CD4-positive, alpha-beta memory T cell (primary cell): Measurements from ENCODE around the gene CST3. TPM values are rescaled to one million over a fixed set of nuclear protein-coding genes. Genes with fewer than 3 reads are reported as not detected.
"Not testable (repeated sequence)": the region's sequence is repeated elsewhere in the genome, so short reads cannot be mapped to it uniquely, and the experiment has no call there.

Source experiments
- CTCF ChIA-PET: fragments of 350-600 bp; sonication (Branson Sonifier 250); formaldehyde crosslinking; loops from one replicate; lab custom pipeline; 2021; ENCODE audit warnings: inconsistent platforms; ENCODE audit not compliant: partially characterized antibody; lab: Charles Lee
- POLR2A ChIA-PET: fragments of 350-600 bp; sonication (Branson Sonifier 250); formaldehyde crosslinking; loops from one replicate; lab custom pipeline; 2021; ENCODE audit not compliant: partially characterized antibody; lab: Charles Lee
- DNase-seq, 5 donors: peaks; one replicate each; pipeline versions ENCODE4 v3.0.0 to v3.0.0-alpha.2; 2020 to 2022; ENCODE audit warnings: mixed read lengths in 1 of 5
- H3K27ac ChIP-seq: one replicate; pipeline ENCODE4 v1.7.0; 2013; ENCODE audit warnings: low read depth, low read length
- H3K27me3 ChIP-seq: 2 replicates; pipeline ENCODE4 v1.7.0; 2013; ENCODE audit warnings: mild to moderate bottlenecking, low read length, moderate library complexity; ENCODE audit not compliant: insufficient read depth
- H3K36me3 ChIP-seq: 2 replicates; pipeline ENCODE4 v1.7.0; 2013; ENCODE audit warnings: mild to moderate bottlenecking, low read length, moderate library complexity; ENCODE audit not compliant: insufficient read depth
- H3K4me1 ChIP-seq: 2 replicates; pipeline ENCODE4 v1.7.0; 2013; ENCODE audit warnings: mild to moderate bottlenecking, low read length, moderate library complexity; ENCODE audit not compliant: insufficient read depth
- H3K4me3 ChIP-seq, 2 donors: one replicate each; pipeline ENCODE4 v1.7.0; 2013; ENCODE audit warnings: low read length in 2 of 2, mild to moderate bottlenecking in 1 of 2
- H3K9me3 ChIP-seq, 2 donors: one replicate each; pipeline ENCODE4 v1.7.0; 2013; ENCODE audit warnings: low read length in 2 of 2, control low read depth in 1 of 2; ENCODE audit not compliant: control insufficient read depth in 1 of 2
- H3K27ac Mint-ChIP-seq, 7 donors: one replicate each; pipeline ENCODE4 v1.8.0; 2020 to 2021; ENCODE audit warnings: mixed read lengths in 7 of 7, mild to moderate bottlenecking in 6 of 7, inconsistent platforms in 3 of 7, moderate library complexity in 3 of 7
- H3K27me3 Mint-ChIP-seq, 2 donors: one replicate each; pipeline ENCODE4 v1.8.0; 2020 to 2021; ENCODE audit warnings: mixed read lengths in 2 of 2
- H3K36me3 Mint-ChIP-seq, 2 donors: one replicate each; pipeline ENCODE4 v1.8.0; 2020 to 2021; ENCODE audit warnings: mixed read lengths in 2 of 2, inconsistent platforms in 1 of 2, mild to moderate bottlenecking in 1 of 2
- H3K4me1 Mint-ChIP-seq, 4 donors: one replicate each; pipeline ENCODE4 v1.8.0; 2020 to 2021; ENCODE audit warnings: mixed read lengths in 4 of 4, mild to moderate bottlenecking in 1 of 4
- H3K4me3 Mint-ChIP-seq, 8 donors: one replicate each; pipeline ENCODE4 v1.8.0; 2020 to 2021; ENCODE audit warnings: mixed read lengths in 8 of 8, mild to moderate bottlenecking in 7 of 8, moderate library complexity in 6 of 8, inconsistent platforms in 3 of 8
- H3K9me3 Mint-ChIP-seq, 8 donors: one replicate each; pipeline ENCODE4 v1.8.0; 2020 to 2021; ENCODE audit warnings: mixed read lengths in 8 of 8, mild to moderate bottlenecking in 5 of 8, inconsistent platforms in 3 of 8, moderate library complexity in 1 of 8
- intact Hi-C: fragments of 100-400 bp; cut with micrococcal nuclease; formaldehyde crosslinking; loops from one replicate; pipeline ENCODE4 v1.15.1; 2023
- polyA plus RNA-seq, 2 donors: library from polyadenylated mRNA; unstranded; fragments of 300-500 nt; fragmentation: Illumina TruSeq; gene quantifications; one replicate each; pipeline ENCODE4 v1.2.3, GENCODE V29; 2021
- total RNA-seq, 2 experiments: library from RNA; stranded (reverse); gene quantifications; one replicate each; pipeline ENCODE4 v1.2.3, GENCODE V29; 2021

CST3 gene
- total and polyA plus RNA-seq, 4 experiments from 2014 or later = 0.31 to 8.3 (median 6.1) TPM

DNA sequence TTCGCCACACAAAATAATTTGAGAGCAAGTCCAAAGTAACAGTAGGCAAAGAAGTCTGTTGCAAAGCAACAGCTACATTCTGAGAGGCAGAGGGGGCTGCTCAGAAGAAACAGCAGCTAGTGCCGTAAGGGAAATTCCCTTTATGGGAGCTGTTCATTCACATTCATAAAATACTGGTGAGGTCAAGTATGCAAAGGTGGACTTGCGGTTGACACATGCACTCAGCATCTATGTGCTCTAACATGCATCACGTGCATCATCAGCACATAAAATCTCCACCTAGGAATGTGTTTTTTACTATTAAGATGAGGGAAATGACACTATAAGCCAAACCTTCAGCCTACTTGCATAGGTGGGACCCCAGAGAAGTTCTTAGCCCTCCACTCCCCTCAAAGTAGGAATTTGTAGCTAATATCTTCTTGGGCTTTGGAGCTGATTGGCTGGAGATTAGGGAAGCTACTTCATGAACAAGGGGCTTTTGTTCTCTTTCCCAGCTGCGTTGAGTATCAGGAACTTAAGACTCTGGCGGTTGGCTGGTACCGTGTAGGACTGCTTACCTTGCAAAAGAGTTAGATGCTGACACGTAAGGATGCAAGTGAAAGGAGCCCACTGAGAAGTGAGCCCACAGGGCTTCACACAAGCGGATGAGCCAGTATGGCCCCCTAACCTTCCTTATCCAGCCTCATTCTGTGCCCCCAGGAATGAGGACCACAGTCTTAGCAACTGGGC, 12.4 kb downstream of the CST3 start:
- H3K27ac Mint-ChIP-seq = no peak overlapping the region

DNA sequence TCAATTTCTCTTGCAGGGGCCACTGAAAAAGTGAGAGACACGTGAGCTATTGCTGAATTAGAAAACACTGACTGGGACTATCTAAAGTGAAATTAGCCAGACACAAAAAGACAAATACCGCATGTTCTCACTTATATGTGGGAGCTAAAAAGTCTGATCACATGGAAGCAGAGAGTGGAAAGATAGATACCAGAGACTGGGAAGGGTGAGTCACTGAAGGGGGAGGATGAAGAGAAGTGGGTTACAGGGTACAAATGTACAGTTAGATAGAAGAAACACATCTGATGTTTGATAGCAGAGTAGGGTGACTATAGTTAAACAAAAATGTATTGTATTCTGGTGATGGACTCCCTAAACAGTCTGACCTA, 13.4 kb downstream of the CST3 start:
- Histone ChIP-seq H3K27me3 (no peaks in the 10 kb centered on the region), H3K36me3 (no peaks in the 10 kb centered on the region), H3K9me3 (no peaks in the 10 kb centered on the region), H3K4me3 (no peak overlapping the region), H3K27ac (no peak overlapping the region), H3K4me1 (no peaks in the 10 kb centered on the region)
- CTCF ChIA-PET = no interaction called here
- H3K36me3 Mint-ChIP-seq = no peaks in the 10 kb centered on the region
- peaks cover 0 to 2% (median 0%) of the 10 kb centered on the region in 8 donors for H3K9me3 Mint-ChIP-seq
- no peak overlapping the region for H3K4me3 Mint-ChIP-seq
- H3K4me1 Mint-ChIP-seq = no peaks in the 10 kb centered on the region
- H3K27me3 Mint-ChIP-seq = peaks cover 12% of the 10 kb centered on the region in 2 donors
- POLR2A ChIA-PET = no interaction called here
- no peak overlapping the region for H3K27ac Mint-ChIP-seq
- DNase-seq = no peak
- intact Hi-C loops = no loop called here

More for the DNA sequence above, 12.4 kb downstream of the CST3 start:
- Histone ChIP-seq H3K36me3 (no peaks in the 10 kb centered on the region), H3K4me1 (no peaks in the 10 kb centered on the region), H3K4me3 (no peak overlapping the region), H3K9me3 (no peaks in the 10 kb centered on the region), H3K27me3 (no peaks in the 10 kb centered on the region), H3K27ac (no peak overlapping the region)
- ChIA-PET CTCF (no interaction called here), POLR2A (no interaction called here)
- H3K4me1 Mint-ChIP-seq = no peaks in the 10 kb centered on the region
- H3K4me3 Mint-ChIP-seq = no peak overlapping the region
- H3K9me3 Mint-ChIP-seq = peaks cover 0 to 2% (median 0%) of the 10 kb centered on the region in 8 donors
- peaks cover 12% of the 10 kb centered on the region in 2 donors for H3K27me3 Mint-ChIP-seq
- no peaks in the 10 kb centered on the region for H3K36me3 Mint-ChIP-seq
- intact Hi-C loops = no loop called here
- no peak for DNase-seq

DNA sequence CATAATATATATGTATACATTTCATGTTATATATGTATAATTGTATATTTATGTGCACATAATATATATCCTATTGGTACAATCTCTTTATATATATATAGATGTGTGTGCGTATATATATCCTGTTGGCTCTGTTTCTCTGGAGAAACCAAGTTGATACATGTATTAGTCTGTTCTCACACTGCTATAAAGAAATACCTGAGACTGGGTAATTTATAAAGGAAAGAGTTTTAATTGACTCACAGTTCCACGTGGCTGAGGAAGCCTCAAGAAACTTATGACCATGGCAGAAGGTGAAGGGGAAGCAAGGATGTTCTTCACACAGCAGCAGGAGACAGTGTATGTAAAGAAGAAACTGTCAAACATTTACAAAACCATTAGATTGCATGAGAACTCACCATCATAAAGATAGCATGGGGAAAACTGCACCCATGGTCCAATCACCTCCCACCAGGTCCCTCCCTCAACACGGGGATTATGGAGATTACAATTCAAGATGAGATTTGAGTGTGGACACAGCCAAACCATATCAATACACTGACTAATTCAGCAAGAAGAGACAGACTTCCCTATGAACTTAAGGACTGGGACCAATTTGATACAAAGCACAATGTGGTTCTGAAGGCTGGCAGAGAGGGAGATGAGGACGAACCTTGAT, 14.0 kb downstream of the CST3 start:
- Mint-ChIP-seq H3K4me1 (no peaks in the 10 kb centered on the region), H3K36me3 (no peaks in the 10 kb centered on the region), H3K9me3 (peaks cover 0 to 2% (median 0%) of the 10 kb centered on the region in 8 donors), H3K27me3 (peaks cover 9 to 12% of the 10 kb centered on the region in 2 donors), H3K4me3 (no peak overlapping the region), H3K27ac (peak overlapping the region in 1 of 7 donors; percentile 35)
- POLR2A ChIA-PET = no interaction called here
- no peak overlapping the region for H3K27ac ChIP-seq
- intact Hi-C loops = no loop called here
- H3K9me3 ChIP-seq = no peaks in the 10 kb centered on the region
- H3K4me3 ChIP-seq = no peak overlapping the region
- H3K36me3 ChIP-seq = no peaks in the 10 kb centered on the region
- CTCF ChIA-PET = no interaction called here
- no peaks in the 10 kb centered on the region for H3K27me3 ChIP-seq
- no peaks in the 10 kb centered on the region for H3K4me1 ChIP-seq
- DNase-seq = no peak

DNA sequence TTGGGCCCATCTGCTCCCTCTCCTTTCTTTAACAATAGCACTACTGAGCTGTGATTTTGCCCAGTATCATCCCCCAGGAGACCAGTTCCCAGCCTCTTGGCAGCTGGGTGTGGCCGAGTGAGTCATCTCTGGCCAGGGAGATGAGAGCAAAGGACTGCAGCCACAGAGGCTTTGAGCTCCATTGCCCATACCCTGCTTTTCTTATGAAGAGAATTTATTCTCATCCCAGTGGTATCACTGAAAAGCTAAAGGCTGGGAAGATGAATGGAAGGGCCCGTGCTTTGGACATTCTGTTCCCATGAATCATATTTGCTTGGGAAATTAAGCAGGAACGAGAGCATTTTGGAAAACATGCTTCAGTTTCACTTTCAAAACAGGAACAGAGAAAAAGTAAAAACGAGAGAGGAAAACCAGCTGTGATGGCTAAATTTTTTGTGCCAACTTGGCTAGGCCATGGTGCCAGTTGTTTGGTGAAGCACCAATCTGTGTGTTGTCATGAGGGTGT, 14.9 kb downstream of the CST3 start:
- H3K36me3 Mint-ChIP-seq = no peaks in the 10 kb centered on the region

DNA sequence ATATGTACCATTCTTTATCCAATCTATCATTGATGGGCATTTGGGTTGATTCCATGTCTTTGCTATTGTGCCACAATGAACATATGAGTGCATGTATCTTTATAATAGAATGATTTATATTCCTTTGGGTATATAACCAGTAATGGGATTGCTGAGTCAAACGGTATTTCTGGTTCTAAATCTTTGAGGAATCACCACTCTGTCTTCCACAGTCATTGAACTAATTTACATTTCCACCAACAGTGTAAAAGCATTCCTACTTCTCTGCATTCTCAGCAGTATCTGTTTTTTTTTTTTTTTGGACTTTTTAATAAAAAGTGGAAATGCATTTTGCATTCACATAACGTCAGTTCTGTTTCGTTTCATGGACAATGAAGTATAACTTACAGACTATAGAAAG, 15.4 kb downstream of the CST3 start:
- H3K4me1 ChIP-seq, H3K4me3 Mint-ChIP-seq, POLR2A ChIA-PET, H3K4me3 ChIP-seq, H3K36me3 ChIP-seq, H3K9me3 Mint-ChIP-seq, CTCF ChIA-PET, intact Hi-C loops, H3K27ac ChIP-seq, H3K4me1 Mint-ChIP-seq, DNase-seq, H3K36me3 Mint-ChIP-seq, H3K27me3 ChIP-seq, H3K9me3 ChIP-seq, H3K27ac Mint-ChIP-seq: not testable (repeated sequence)
- peaks cover 9 to 12% of the 10 kb centered on the region in 2 donors for H3K27me3 Mint-ChIP-seq

More for the DNA sequence above, 14.9 kb downstream of the CST3 start:
- Mint-ChIP-seq H3K4me1 (no peaks in the 10 kb centered on the region), H3K27me3 (peaks cover 9 to 12% of the 10 kb centered on the region in 2 donors), H3K9me3 (peaks cover 0 to 2% (median 0%) of the 10 kb centered on the region in 8 donors), H3K27ac (no peak overlapping the region), H3K4me3 (peak overlapping the region in 1 of 8 donors; percentile 2)
- Histone ChIP-seq H3K27ac (no peak overlapping the region), H3K36me3 (no peaks in the 10 kb centered on the region), H3K4me1 (no peaks in the 10 kb centered on the region), H3K9me3 (no peaks in the 10 kb centered on the region), H3K27me3 (no peaks in the 10 kb centered on the region), H3K4me3 (no peak overlapping the region)
- ChIA-PET CTCF (no interaction called here), POLR2A (no interaction called here)
- DNase-seq = no peak
- intact Hi-C loops = no loop called here

DNA sequence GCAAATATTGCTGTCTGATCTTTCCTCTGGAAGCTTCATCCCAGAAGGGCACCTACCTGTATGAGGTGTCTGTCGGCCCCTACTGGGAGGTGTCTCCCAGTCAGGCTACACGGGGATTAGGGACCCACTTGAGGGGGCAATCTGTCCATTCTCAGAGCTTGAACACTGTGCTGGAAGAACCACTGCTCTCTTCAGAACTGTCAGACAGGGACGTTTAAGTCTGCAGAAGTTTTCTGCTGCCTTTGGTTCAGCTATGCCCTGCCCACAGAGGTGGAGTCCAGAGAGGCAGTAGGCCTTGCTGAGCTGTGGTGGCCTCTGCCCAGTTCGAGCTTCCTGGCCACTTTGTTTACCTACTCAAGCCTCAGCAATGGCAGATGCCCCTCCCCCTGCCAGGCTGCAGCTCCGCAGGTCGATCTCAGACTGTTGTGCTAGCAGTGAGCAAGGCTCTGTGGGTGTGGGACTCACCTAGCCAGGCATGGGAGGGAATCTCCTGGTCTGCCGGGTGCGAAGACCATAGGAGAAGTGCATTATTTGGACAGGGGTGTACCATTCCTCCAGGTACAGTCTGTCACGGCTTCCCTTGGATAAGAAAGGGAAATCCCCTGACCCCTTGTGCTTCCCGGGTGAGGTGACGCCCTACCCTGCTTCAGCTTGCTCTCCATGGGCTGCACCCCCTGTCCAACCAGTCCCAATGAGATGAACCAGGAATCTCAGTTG, 16.9 kb downstream of the CST3 start:
- POLR2A ChIA-PET, H3K4me1 Mint-ChIP-seq, H3K27ac ChIP-seq, H3K36me3 Mint-ChIP-seq, intact Hi-C loops, H3K4me3 Mint-ChIP-seq, H3K9me3 ChIP-seq, DNase-seq, H3K4me1 ChIP-seq, H3K27me3 ChIP-seq, H3K27ac Mint-ChIP-seq, H3K4me3 ChIP-seq, CTCF ChIA-PET, H3K36me3 ChIP-seq, H3K9me3 Mint-ChIP-seq: not testable (repeated sequence)
- H3K27me3 Mint-ChIP-seq = peaks cover 9 to 14% of the 10 kb centered on the region in 2 donors

DNA sequence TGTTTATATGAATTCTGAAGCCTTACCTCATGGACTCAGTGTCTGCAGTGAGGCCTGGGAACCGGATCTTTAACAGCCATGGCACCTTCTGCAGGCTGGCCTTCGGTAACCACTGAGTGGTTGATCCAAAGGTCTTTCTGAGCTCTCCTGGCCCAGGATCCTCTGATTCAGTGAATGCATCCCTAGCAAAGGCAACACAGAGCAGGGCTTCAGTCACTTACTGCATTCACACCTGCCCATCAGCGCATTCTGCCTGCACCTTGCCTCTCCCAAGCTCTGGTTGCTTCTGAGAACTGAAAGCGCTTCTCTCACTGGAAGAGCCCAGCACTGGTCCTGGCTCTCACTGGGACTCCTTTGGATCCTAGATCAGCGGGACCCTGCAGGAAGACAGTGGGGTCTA, 23.6 kb downstream of the CST3 start:
- peaks cover 1 to 2% of the 10 kb centered on the region in 2 donors for H3K27me3 Mint-ChIP-seq
- no peak overlapping the region for H3K4me3 ChIP-seq
- H3K36me3 Mint-ChIP-seq = no peaks in the 10 kb centered on the region
- DNase-seq = no peak
- no peak overlapping the region for H3K27ac ChIP-seq
- intact Hi-C loops = no loop called here
- no peaks in the 10 kb centered on the region for H3K27me3 ChIP-seq
- POLR2A ChIA-PET = no interaction called here
- peaks cover 0 to 1% (median 0%) of the 10 kb centered on the region in 8 donors for H3K9me3 Mint-ChIP-seq
- H3K9me3 ChIP-seq = no peaks in the 10 kb centered on the region
- CTCF ChIA-PET = no interaction called here
- no peaks in the 10 kb centered on the region for H3K4me1 ChIP-seq
- no peak overlapping the region for H3K4me3 Mint-ChIP-seq
- H3K36me3 ChIP-seq = no peaks in the 10 kb centered on the region
- H3K27ac Mint-ChIP-seq = no peak overlapping the region
- no peaks in the 10 kb centered on the region for H3K4me1 Mint-ChIP-seq
